Lung (tissue), 12 donors: ENCODE data around the gene CDH4. TPM values are rescaled to one million over a fixed set of nuclear protein-coding genes. Genes with fewer than 3 reads are reported as not detected.

Source experiments
- ATAC-seq: fragments of 200-7000 bp; cut with Tn5 transposase; one replicate; pipeline ENCODE4 v1.9.1; 2020; ENCODE audit warnings: moderate number of reproducible peaks; ENCODE audit not compliant: insufficient read depth, low FRiP score
- DNase-seq, 3 donors: peaks; one replicate each; pipeline ENCODE4 v3.0.0-alpha.2; 2013 to 2017
- H3K27ac ChIP-seq, 2 donors: one replicate each; pipeline ENCODE4 v1.5.1; 2013; ENCODE audit warnings: mild to moderate bottlenecking in 2 of 2, moderate library complexity in 2 of 2, control low read depth in 1 of 2, inconsistent platforms in 1 of 2, low read depth in 1 of 2, low read length in 1 of 2
- H3K27me3 ChIP-seq, 3 donors: one replicate each; pipeline ENCODE4 v1.5.1; 2013; ENCODE audit warnings: low read length in 2 of 3; ENCODE audit not compliant: control insufficient read depth in 3 of 3, insufficient read depth in 3 of 3
- H3K36me3 ChIP-seq, 4 donors: one replicate each; pipeline ENCODE4 v1.5.1; 2013; ENCODE audit warnings: low read length in 4 of 4, mild to moderate bottlenecking in 1 of 4, moderate library complexity in 1 of 4; ENCODE audit not compliant: control insufficient read depth in 4 of 4, insufficient read depth in 4 of 4
- H3K4me1 ChIP-seq, 5 donors: one replicate each; pipeline ENCODE4 v1.5.1; 2013; ENCODE audit warnings: low read length in 5 of 5, mild to moderate bottlenecking in 2 of 5, moderate library complexity in 1 of 5; ENCODE audit not compliant: control insufficient read depth in 5 of 5, insufficient read depth in 5 of 5
- H3K4me3 ChIP-seq: one replicate; pipeline ENCODE4 v1.5.1; 2013; ENCODE audit warnings: mild to moderate bottlenecking, control low read depth, moderate library complexity
- H3K9ac ChIP-seq, 2 donors: one replicate each; pipeline ENCODE4 v1.5.1; 2013; ENCODE audit warnings: low read length in 2 of 2, control low read depth in 1 of 2; ENCODE audit not compliant: insufficient read depth in 1 of 2
- H3K9me3 ChIP-seq, 4 donors: one replicate each; pipeline ENCODE4 v1.5.1; 2013; ENCODE audit warnings: low read length in 3 of 4, mild to moderate bottlenecking in 1 of 4, moderate library complexity in 1 of 4; ENCODE audit not compliant: control insufficient read depth in 4 of 4, insufficient read depth in 3 of 4
- CTCF ChIP-seq: IDR thresholded peaks from 2 replicates; pipeline ENCODE4 v1.5.1; 2012; ENCODE audit warnings: mild to moderate bottlenecking; ENCODE audit errors: control extremely low read depth, extremely low read depth
- WGBS, 2 donors: extraction: QIAGEN DNeasy Blood & Tissue Kit; methylation state at CpG; one replicate each; pipeline ENCODE4 v1.1.7; 2013; 5-methylcytosine and 5-hydroxymethylcytosine counted together
- polyA plus RNA-seq, 2 donors: library from polyadenylated mRNA; stranded (reverse); fragments of 200-250 nt; gene quantifications; one replicate each; pipeline ENCODE4 v1.2.1, GENCODE V29; 2013
- total RNA-seq, 2 donors: library from RNA; depleted of rRNA in 1 of 2; stranded (reverse); fragments of >200 nt in 1 of 2; gene quantifications; one replicate each; pipeline ENCODE4 v1.2.1, GENCODE V29; 2014 to 2021
- donor health status: control.
- donor health status: control.
- donor health status: Bipolar disorder and iron deficiency.
- donor health status: healthy.
- donor health status: DM: yes; HTN: yes; CAD: no.

Gene CDH4
- total and polyA plus RNA-seq, 4 donors: 0.10 to 2.1 (median 0.34) TPM

- Histone ChIP-seq H3K9me3 (peaks cover 0 to 8% (median 0%) of the 10 kb centered on the region in 4 donors), H3K9ac (no peak overlapping the region), H3K4me3 (no peak overlapping the region), H3K36me3 (no peaks in the 10 kb centered on the region), H3K27me3 (peaks cover 0 to 8% (median 1%) of the 10 kb centered on the region in 3 donors), H3K4me1 (no peaks in the 10 kb centered on the region), H3K27ac (no peak overlapping the region)
- no peak for ATAC-seq
- DNase-seq: no peak
- TF ChIP-seq CTCF: no peak
- 70 to 76% methylated on average over 13 to 14 of the region's 14 CpGs for WGBS, 2 donors
Measured at GRCh38 chr20:61654726-61655125, 402.7 kb downstream of the CDH4 start.

- Histone ChIP-seq H3K4me3 (no peak overlapping the region), H3K9me3 (peaks cover 0 to 8% (median 0%) of the 10 kb centered on the region in 4 donors), H3K4me1 (no peaks in the 10 kb centered on the region), H3K9ac (no peak overlapping the region), H3K27me3 (peaks cover 0 to 3% (median 0%) of the 10 kb centered on the region in 3 donors), H3K36me3 (no peaks in the 10 kb centered on the region), H3K27ac (no peak overlapping the region)
- peak; percentile 27 for ATAC-seq
- WGBS, 2 donors: 69 to 72% methylated on average over 10 of the region's 10 CpGs
- no peak for DNase-seq
- TF ChIP-seq CTCF: no peak
Measured at GRCh38 chr20:61655591-61655990, 403.5 kb downstream of the CDH4 start.

- DNase-seq (no peak), ATAC-seq (no peak)
- Histone ChIP-seq H3K9me3 (peaks cover 0 to 8% (median 0%) of the 10 kb centered on the region in 4 donors), H3K36me3 (no peaks in the 10 kb centered on the region), H3K9ac (no peak overlapping the region), H3K27ac (no peak overlapping the region), H3K4me3 (no peak overlapping the region), H3K27me3 (no peaks in the 10 kb centered on the region), H3K4me1 (no peaks in the 10 kb centered on the region)
- TF ChIP-seq CTCF: no peak
- 80 to 84% methylated on average over 19 to 21 of the region's 21 CpGs for WGBS, 2 donors
Measured at GRCh38 chr20:61656198-61656597, 404.1 kb downstream of the CDH4 start.
